PFSK-1 (cell line): Measurements from ENCODE around the gene FGF14.

ENCODE experiments used
- FOXP2 ChIP-seq: optimal IDR thresholded peaks from 2 replicates; pipeline ENCODE3; 2011; ENCODE audit warnings: borderline replicate concordance, control low read depth, inconsistent platforms; ENCODE audit not compliant: insufficient read depth; ENCODE audit errors: extremely low read length, extremely low read depth
- POLR2AphosphoS5 ChIP-seq: IDR thresholded peaks from 2 replicates; pipeline ENCODE4 v1.6.1; 2012; ENCODE audit warnings: low read depth, mild to moderate bottlenecking, control low read depth, low read length, moderate library complexity
- SIN3A ChIP-seq: IDR thresholded peaks from 2 replicates; pipeline ENCODE4 v1.6.1; 2012; ENCODE audit warnings: mild to moderate bottlenecking, low read length, moderate library complexity, borderline replicate concordance; ENCODE audit not compliant: insufficient read depth
- TAF1 ChIP-seq: IDR thresholded peaks from 2 replicates; pipeline ENCODE4 v1.6.1; 2012; ENCODE audit warnings: low read length, control low read depth, borderline replicate concordance; ENCODE audit not compliant: insufficient read depth
- TF ChIP-seq, protein P1 (sequence below), 2 experiments: IDR thresholded peaks; 2 replicates each; pipeline versions ENCODE4 v1.6.1 to v1.8.0; 2011 to 2012; ENCODE audit warnings: low read depth in 2 of 2, low read length in 2 of 2, control low read depth in 1 of 2, inconsistent platforms in 1 of 2, mild to moderate bottlenecking in 1 of 2, moderate library complexity in 1 of 2; ENCODE audit not compliant: insufficient read depth in 1 of 2

DNA sequence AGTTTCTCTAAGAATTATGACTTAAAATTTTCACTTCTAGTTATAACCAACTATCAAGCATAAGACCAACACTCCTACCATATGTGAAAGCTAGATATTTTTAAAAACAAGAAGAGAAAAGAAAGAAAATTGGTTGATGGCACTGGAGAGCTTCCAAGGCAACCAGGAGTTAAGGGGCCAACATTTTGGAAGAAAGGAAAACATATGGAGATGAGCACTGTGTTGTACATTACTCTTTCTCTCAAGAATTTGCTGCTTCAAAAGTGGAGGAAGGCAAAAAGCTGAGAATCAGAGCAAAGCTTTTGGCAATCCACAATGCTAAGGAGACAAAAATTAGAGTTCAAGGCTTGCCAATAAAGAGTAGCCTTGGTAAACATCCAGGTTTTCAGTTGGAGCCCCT, 503.2 kb downstream of the FGF14 start:
- TF ChIP-seq SIN3A: no peak
- TF ChIP-seq TAF1: no peak
- no peak for TF ChIP-seq POLR2AphosphoS5
- TF ChIP-seq, protein P1, sequence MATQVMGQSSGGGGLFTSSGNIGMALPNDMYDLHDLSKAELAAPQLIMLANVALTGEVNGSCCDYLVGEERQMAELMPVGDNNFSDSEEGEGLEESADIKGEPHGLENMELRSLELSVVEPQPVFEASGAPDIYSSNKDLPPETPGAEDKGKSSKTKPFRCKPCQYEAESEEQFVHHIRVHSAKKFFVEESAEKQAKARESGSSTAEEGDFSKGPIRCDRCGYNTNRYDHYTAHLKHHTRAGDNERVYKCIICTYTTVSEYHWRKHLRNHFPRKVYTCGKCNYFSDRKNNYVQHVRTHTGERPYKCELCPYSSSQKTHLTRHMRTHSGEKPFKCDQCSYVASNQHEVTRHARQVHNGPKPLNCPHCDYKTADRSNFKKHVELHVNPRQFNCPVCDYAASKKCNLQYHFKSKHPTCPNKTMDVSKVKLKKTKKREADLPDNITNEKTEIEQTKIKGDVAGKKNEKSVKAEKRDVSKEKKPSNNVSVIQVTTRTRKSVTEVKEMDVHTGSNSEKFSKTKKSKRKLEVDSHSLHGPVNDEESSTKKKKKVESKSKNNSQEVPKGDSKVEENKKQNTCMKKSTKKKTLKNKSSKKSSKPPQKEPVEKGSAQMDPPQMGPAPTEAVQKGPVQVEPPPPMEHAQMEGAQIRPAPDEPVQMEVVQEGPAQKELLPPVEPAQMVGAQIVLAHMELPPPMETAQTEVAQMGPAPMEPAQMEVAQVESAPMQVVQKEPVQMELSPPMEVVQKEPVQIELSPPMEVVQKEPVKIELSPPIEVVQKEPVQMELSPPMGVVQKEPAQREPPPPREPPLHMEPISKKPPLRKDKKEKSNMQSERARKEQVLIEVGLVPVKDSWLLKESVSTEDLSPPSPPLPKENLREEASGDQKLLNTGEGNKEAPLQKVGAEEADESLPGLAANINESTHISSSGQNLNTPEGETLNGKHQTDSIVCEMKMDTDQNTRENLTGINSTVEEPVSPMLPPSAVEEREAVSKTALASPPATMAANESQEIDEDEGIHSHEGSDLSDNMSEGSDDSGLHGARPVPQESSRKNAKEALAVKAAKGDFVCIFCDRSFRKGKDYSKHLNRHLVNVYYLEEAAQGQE (IDR thresholded peaks at IDR 0.05; ENCODE audit: insufficient read depth in 1 of 2, low read depth in 2 of 2, low read length in 2 of 2): no peak
- no peak for TF ChIP-seq FOXP2
